ENCODE data around the gene C19orf85. TPM values are rescaled to one million over a fixed set of nuclear protein-coding genes. Genes with fewer than 3 reads are reported as not detected.

C19orf85 gene
- total RNA-seq, 1 experiment from 2014 or later, result not detected

- ChIA-PET CTCF (no interaction called here), POLR2A (no interaction called here)
- no peaks in the 10 kb centered on the region for H3K27me3 Mint-ChIP-seq (ENCODE audit: insufficient read depth, unreplicated experiment)
- Histone ChIP-seq H3K36me3 (ENCODE audit: control insufficient read depth, insufficient read depth, low read length) (no peaks in the 10 kb centered on the region), H3K4me3 (ENCODE audit: low read depth, low read length) (no peak overlapping the region), H3K27me3 (replicated peaks; ENCODE audit: control insufficient read depth, insufficient read depth, low read length) (no peaks in the 10 kb centered on the region), H3K9me3 (no peaks in the 10 kb centered on the region), H3K4me1 (peaks cover 14% of the 10 kb centered on the region)
- intact Hi-C loops (cut with micrococcal nuclease; ENCODE audit: unreplicated experiment), result no loop called here
- no TSS peak for BruUV-seq (replicated peaks)
- no peaks in the 10 kb centered on the region for H3K9me3 Mint-ChIP-seq (ENCODE audit: unreplicated experiment)
- H3K4me1 Mint-ChIP-seq (ENCODE audit: low read depth, unreplicated experiment), result peaks cover 7% of the 10 kb centered on the region
- DNase-seq, result no peak
- H3K27ac Mint-ChIP-seq (ENCODE audit: unreplicated experiment), result no peak overlapping the region
- H3K36me3 Mint-ChIP-seq (ENCODE audit: insufficient read depth, unreplicated experiment), result peaks cover 16% of the 10 kb centered on the region
- TF ChIP-seq CTCF (IDR thresholded peaks at IDR 0.05; ENCODE audit: insufficient read depth in 1 of 2, low read depth in 1 of 2, low read length in 1 of 2, severe bottlenecking in 1 of 2, unreplicated experiment in 1 of 2), result no peak
- H3K4me3 Mint-ChIP-seq (ENCODE audit: unreplicated experiment), result no peak overlapping the region
Observed at GRCh38 chr19:55473225-55474012, 8.9 kb upstream of the C19orf85 start.

- intact Hi-C loops (cut with micrococcal nuclease; ENCODE audit: unreplicated experiment), result no loop called here
- BruUV-seq (replicated peaks), result no TSS peak
- Histone ChIP-seq H3K36me3 (ENCODE audit: control insufficient read depth, insufficient read depth, low read length) (no peaks in the 10 kb centered on the region), H3K4me3 (ENCODE audit: low read depth, low read length) (no peak overlapping the region), H3K4me1 (peaks cover 11% of the 10 kb centered on the region), H3K9me3 (no peaks in the 10 kb centered on the region), H3K27me3 (replicated peaks; ENCODE audit: control insufficient read depth, insufficient read depth, low read length) (no peaks in the 10 kb centered on the region)
- H3K4me3 Mint-ChIP-seq (ENCODE audit: unreplicated experiment), result no peak overlapping the region
- peak in 1 of 2 experiments; percentile 71 for DNase-seq
- H3K36me3 Mint-ChIP-seq (ENCODE audit: insufficient read depth, unreplicated experiment), result peaks cover 9% of the 10 kb centered on the region
- TF ChIP-seq CTCF (IDR thresholded peaks at IDR 0.05; ENCODE audit: insufficient read depth in 1 of 2, low read depth in 1 of 2, low read length in 1 of 2, severe bottlenecking in 1 of 2, unreplicated experiment in 1 of 2), result no peak
- no peaks in the 10 kb centered on the region for H3K4me1 Mint-ChIP-seq (ENCODE audit: low read depth, unreplicated experiment)
- POLR2A ChIA-PET, result no interaction called here
- no peaks in the 10 kb centered on the region for H3K9me3 Mint-ChIP-seq (ENCODE audit: unreplicated experiment)
- H3K27me3 Mint-ChIP-seq (ENCODE audit: insufficient read depth, unreplicated experiment), result no peaks in the 10 kb centered on the region
- no peak overlapping the region for H3K27ac Mint-ChIP-seq (ENCODE audit: unreplicated experiment)
- CTCF ChIA-PET, result no interaction called here
Observed at GRCh38 chr19:55472463-55472862, 7.9 kb upstream of the C19orf85 start.

GRCh38 chr19:55471266-55471665, 6.7 kb upstream of the C19orf85 start:
- intact Hi-C loops (cut with micrococcal nuclease; ENCODE audit: unreplicated experiment), result no loop called here
- POLR2A ChIA-PET, result interaction anchor here (1.2 kb wide), 1 partner anchor 14 kb away, joined by 4 read pairs; the partner anchor contains the start of gene NAT14

More at GRCh38 chr19:55471266-55471665, 6.7 kb upstream of the C19orf85 start:
- Histone ChIP-seq H3K27me3 (replicated peaks; ENCODE audit: control insufficient read depth, insufficient read depth, low read length) (no peaks in the 10 kb centered on the region), H3K9me3 (no peaks in the 10 kb centered on the region), H3K4me1 (peaks cover 11% of the 10 kb centered on the region), H3K4me3 (ENCODE audit: low read depth, low read length) (no peak overlapping the region), H3K36me3 (ENCODE audit: control insufficient read depth, insufficient read depth, low read length) (no peaks in the 10 kb centered on the region)
- no peak for DNase-seq
- H3K36me3 Mint-ChIP-seq (ENCODE audit: insufficient read depth, unreplicated experiment), result peaks cover 5% of the 10 kb centered on the region
- BruUV-seq (replicated peaks), result no TSS peak
- no peaks in the 10 kb centered on the region for H3K9me3 Mint-ChIP-seq (ENCODE audit: unreplicated experiment)
- H3K27me3 Mint-ChIP-seq (ENCODE audit: insufficient read depth, unreplicated experiment), result peaks cover 3% of the 10 kb centered on the region
- H3K4me3 Mint-ChIP-seq (ENCODE audit: unreplicated experiment), result no peak overlapping the region
- H3K4me1 Mint-ChIP-seq (ENCODE audit: low read depth, unreplicated experiment), result peaks cover 5% of the 10 kb centered on the region
- CTCF ChIA-PET, result interaction anchor here (0.9 kb wide), 1 partner anchor 33 kb away, joined by 3 read pairs; no protein-coding TSS in a partner anchor
- no peak for TF ChIP-seq CTCF (IDR thresholded peaks at IDR 0.05; ENCODE audit: insufficient read depth in 1 of 2, low read depth in 1 of 2, low read length in 1 of 2, severe bottlenecking in 1 of 2, unreplicated experiment in 1 of 2)
- H3K27ac Mint-ChIP-seq (ENCODE audit: unreplicated experiment), result no peak overlapping the region
